BE2C (cell line): Measurements from ENCODE around the gene PANK1.

ENCODE experiments used
- DNase-seq: peaks from one replicate; pipeline ENCODE4 v3.0.0-alpha.2; 2020
- H3K27me3 ChIP-seq: fragments of 250-450 bp; sonication (Bioruptor Pico); 2 replicates; pipeline ENCODE4 v1.5.1; 2020; ENCODE audit warnings: mild to moderate bottlenecking
- H3K36me3 ChIP-seq: fragments of 250-450 bp; sonication (Bioruptor Pico); 2 replicates; pipeline ENCODE4 v1.5.1; 2020; ENCODE audit warnings: mild to moderate bottlenecking
- H3K4me1 ChIP-seq: fragments of 250-450 bp; sonication (Bioruptor Pico); 2 replicates; pipeline ENCODE4 v1.5.1; 2020
- H3K4me3 ChIP-seq: 2 replicates; pipeline ENCODE4 v1.5.1; 2011; ENCODE audit warnings: low read depth, low read length
- H3K9me3 ChIP-seq: fragments of 250-450 bp; sonication (Bioruptor Pico); 2 replicates; pipeline ENCODE4 v1.5.1; 2020
- TF ChIP-seq, protein P1 (sequence below): IDR thresholded peaks from 2 replicates; pipeline ENCODE4 v1.5.1; 2012; ENCODE audit warnings: mild to moderate bottlenecking, low read depth, low read length

PANK1 gene

GRCh38 chr10:89592539-89592938 lies 52.5 kb downstream of the PANK1 start:
- no peak overlapping the region for H3K4me3 ChIP-seq
- H3K27me3 ChIP-seq = no peaks in the 10 kb centered on the region
- DNase-seq = no peak
- no peaks in the 10 kb centered on the region for H3K9me3 ChIP-seq
- H3K4me1 ChIP-seq = no peaks in the 10 kb centered on the region
- TF ChIP-seq, protein P1, sequence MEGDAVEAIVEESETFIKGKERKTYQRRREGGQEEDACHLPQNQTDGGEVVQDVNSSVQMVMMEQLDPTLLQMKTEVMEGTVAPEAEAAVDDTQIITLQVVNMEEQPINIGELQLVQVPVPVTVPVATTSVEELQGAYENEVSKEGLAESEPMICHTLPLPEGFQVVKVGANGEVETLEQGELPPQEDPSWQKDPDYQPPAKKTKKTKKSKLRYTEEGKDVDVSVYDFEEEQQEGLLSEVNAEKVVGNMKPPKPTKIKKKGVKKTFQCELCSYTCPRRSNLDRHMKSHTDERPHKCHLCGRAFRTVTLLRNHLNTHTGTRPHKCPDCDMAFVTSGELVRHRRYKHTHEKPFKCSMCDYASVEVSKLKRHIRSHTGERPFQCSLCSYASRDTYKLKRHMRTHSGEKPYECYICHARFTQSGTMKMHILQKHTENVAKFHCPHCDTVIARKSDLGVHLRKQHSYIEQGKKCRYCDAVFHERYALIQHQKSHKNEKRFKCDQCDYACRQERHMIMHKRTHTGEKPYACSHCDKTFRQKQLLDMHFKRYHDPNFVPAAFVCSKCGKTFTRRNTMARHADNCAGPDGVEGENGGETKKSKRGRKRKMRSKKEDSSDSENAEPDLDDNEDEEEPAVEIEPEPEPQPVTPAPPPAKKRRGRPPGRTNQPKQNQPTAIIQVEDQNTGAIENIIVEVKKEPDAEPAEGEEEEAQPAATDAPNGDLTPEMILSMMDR = no peak
- peaks cover 4% of the 10 kb centered on the region; the same call in 1 of the 2 replicates for H3K36me3 ChIP-seq

- Histone ChIP-seq H3K9me3 (no peaks in the 10 kb centered on the region), H3K27me3 (no peaks in the 10 kb centered on the region), H3K36me3 (peaks cover 4% of the 10 kb centered on the region; the same call in 1 of the 2 replicates), H3K4me1 (no peaks in the 10 kb centered on the region), H3K4me3 (no peak overlapping the region)
- no peak for DNase-seq
- TF ChIP-seq, protein P1 = no peak
These were observed 53.2 kb downstream of the PANK1 start for GRCh38 chr10:89591796-89592271.

GRCh38 chr10:89591111-89591795 lies 53.8 kb downstream of the PANK1 start:
- Histone ChIP-seq H3K4me1 (no peaks in the 10 kb centered on the region), H3K4me3 (no peak overlapping the region), H3K36me3 (peaks cover 4% of the 10 kb centered on the region; the same call in 1 of the 2 replicates), H3K9me3 (no peaks in the 10 kb centered on the region), H3K27me3 (no peaks in the 10 kb centered on the region)
- TF ChIP-seq, protein P1 = no peak
- no peak for DNase-seq

DNA sequence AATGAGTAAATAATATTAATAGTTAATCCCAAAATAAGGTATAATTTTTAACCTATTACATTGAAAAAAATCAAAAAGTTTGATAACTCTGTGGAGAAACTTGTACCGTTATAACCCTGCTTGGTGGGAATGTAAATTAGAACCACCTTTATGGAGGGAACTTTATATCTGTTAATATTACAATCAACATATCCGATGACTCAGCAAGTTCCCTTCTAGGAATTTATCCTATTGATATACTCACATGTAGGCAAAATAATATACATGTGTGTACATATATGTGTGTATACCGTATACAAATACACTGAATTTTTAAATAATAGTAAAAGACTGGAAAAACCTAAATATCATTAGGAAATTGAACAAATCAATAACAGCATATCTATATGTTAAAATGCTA lies 54.7 kb downstream of the PANK1 start:
- TF ChIP-seq, protein P1 = no peak
- DNase-seq = no peak
- H3K4me1 ChIP-seq = no peaks in the 10 kb centered on the region
- H3K27me3 ChIP-seq = no peaks in the 10 kb centered on the region
- H3K9me3 ChIP-seq = no peaks in the 10 kb centered on the region
- no peak overlapping the region for H3K4me3 ChIP-seq
- H3K36me3 ChIP-seq = peaks cover 4% of the 10 kb centered on the region; the same call in 1 of the 2 replicates

- no peak for DNase-seq
These were observed 55.8 kb downstream of the PANK1 start for GRCh38 chr10:89589101-89589720.

More at GRCh38 chr10:89589101-89589720, 55.8 kb downstream of the PANK1 start:
- H3K4me1 ChIP-seq = no peaks in the 10 kb centered on the region
- no peak overlapping the region for H3K4me3 ChIP-seq
- H3K9me3 ChIP-seq = no peaks in the 10 kb centered on the region
- peaks cover 4% of the 10 kb centered on the region; the same call in 1 of the 2 replicates for H3K36me3 ChIP-seq
- TF ChIP-seq, protein P1 = no peak
- no peaks in the 10 kb centered on the region for H3K27me3 ChIP-seq
